Measurements from ENCODE around the gene RAB36.

DNA sequence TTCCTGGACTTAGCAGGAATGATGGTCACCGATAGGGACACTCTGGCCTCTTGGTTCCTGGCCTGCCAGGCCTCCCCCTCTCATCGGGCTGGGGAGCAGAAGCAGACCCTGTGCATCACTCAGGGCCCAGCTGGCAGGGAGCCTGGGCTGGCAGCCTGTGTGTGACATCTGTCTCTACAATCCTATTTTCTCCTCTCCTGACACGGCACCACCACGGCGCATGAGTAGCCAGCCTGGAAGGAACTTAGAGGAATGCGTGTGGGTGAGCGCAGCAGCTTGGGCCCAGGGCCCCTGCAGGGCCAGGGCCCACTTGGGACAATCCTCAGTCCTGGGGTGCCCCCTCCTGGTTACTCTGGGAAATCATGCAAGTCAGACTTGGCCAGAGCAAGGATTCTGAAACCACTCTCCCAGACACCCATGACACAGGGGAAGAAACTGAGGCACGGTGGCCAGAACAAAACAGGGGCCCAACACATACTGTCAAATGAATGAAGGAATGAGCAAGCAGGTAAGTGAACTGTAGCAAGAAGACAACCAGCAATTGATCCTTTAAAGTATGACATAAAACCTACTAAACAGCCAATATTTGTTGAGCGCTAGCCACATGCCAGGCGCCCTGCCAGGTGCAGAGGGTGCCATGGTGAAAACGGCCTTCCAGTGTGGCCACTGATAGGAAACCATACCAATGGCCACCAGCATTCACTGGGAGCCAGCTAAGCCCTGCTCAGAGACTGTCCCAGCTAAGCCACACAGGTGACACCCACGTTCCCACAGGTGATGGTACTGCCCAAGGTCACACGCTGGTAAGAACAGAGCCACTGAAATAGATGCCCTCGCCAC is 16.8 kb upstream of the RAB36 start:
- TF ChIP-seq, protein P1, sequence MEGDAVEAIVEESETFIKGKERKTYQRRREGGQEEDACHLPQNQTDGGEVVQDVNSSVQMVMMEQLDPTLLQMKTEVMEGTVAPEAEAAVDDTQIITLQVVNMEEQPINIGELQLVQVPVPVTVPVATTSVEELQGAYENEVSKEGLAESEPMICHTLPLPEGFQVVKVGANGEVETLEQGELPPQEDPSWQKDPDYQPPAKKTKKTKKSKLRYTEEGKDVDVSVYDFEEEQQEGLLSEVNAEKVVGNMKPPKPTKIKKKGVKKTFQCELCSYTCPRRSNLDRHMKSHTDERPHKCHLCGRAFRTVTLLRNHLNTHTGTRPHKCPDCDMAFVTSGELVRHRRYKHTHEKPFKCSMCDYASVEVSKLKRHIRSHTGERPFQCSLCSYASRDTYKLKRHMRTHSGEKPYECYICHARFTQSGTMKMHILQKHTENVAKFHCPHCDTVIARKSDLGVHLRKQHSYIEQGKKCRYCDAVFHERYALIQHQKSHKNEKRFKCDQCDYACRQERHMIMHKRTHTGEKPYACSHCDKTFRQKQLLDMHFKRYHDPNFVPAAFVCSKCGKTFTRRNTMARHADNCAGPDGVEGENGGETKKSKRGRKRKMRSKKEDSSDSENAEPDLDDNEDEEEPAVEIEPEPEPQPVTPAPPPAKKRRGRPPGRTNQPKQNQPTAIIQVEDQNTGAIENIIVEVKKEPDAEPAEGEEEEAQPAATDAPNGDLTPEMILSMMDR (optimal IDR thresholded peaks at IDR 0.05 in 1 of 3, IDR thresholded peaks at IDR 0.05 in 1 of 3, conservative IDR thresholded peaks at IDR 0.05 in 1 of 3; ENCODE audit: extremely low read depth in 1 of 3, insufficient read depth in 2 of 3, low read length in 3 of 3): peak; percentile 70 to 76 (median 74)
- TF ChIP-seq EZH2 (IDR thresholded peaks at IDR 0.05; ENCODE audit: low read length): no peak

Measured in keratinocyte (primary cell).